GM19455 (cell line): ENCODE data around the gene TMPRSS6.

Experiments
- ATAC-seq: cut with Tn5 transposase; IDR thresholded peaks from one replicate; pipeline ENCODE4 v1.9.1; 2021; ENCODE audit not compliant: unreplicated experiment

The TMPRSS6 gene

DNA sequence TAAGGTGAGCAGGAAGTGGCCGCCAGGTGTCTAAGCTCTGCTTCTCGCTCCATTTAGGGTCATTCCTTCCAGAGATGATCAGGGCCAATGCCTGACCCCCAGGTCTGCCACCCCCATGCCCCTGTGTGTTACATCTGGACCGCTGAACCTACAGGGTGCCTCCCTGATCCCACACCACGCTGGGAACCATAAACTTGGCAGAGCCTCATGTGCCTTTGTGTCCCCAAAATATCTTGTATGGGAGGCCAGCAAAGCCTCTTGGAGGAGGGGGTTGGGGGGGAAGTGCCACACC lies 94.0 kb downstream of the TMPRSS6 start:
- no peak for ATAC-seq
